H9 (cell line): Measurements from ENCODE around the gene RICTOR. TPM values are rescaled to one million over a fixed set of nuclear protein-coding genes. Genes with fewer than 3 reads are reported as not detected.

ENCODE experiments used
- DNase-seq: peaks from one replicate; pipeline ENCODE4 v3.0.0-alpha.2; 2017
- H2AFZ ChIP-seq: one replicate; pipeline ENCODE4 v1.6.1; 2013; ENCODE audit warnings: mild to moderate bottlenecking, low read length, control low read depth, moderate library complexity
- H2AK5ac ChIP-seq: 2 replicates; pipeline ENCODE4 v1.6.1; 2013; ENCODE audit warnings: low read length, control low read depth, mixed read lengths; ENCODE audit not compliant: insufficient read length
- H2BK120ac ChIP-seq: one replicate; pipeline ENCODE4 v1.6.1; 2013; ENCODE audit warnings: low read depth, mild to moderate bottlenecking, low read length, control low read depth, inconsistent platforms; ENCODE audit not compliant: poor library complexity, severe bottlenecking
- H2BK12ac ChIP-seq: 2 replicates; pipeline ENCODE4 v1.6.1; 2013; ENCODE audit warnings: low read length, control low read depth, mixed read lengths, low read depth; ENCODE audit not compliant: insufficient read length
- H2BK15ac ChIP-seq: 2 replicates; pipeline ENCODE4 v1.6.1; 2013; ENCODE audit warnings: low read depth, low read length, control low read depth
- H2BK20ac ChIP-seq: one replicate; pipeline ENCODE4 v1.6.1; 2013; ENCODE audit warnings: low read depth, mild to moderate bottlenecking, low read length, control low read depth, inconsistent platforms; ENCODE audit not compliant: poor library complexity, severe bottlenecking
- H2BK5ac ChIP-seq: 2 replicates; pipeline ENCODE4 v1.6.1; 2013; ENCODE audit warnings: low read length, control low read depth, mixed read lengths; ENCODE audit not compliant: insufficient read length
- H3K14ac ChIP-seq: 2 replicates; pipeline ENCODE4 v1.6.1; 2013; ENCODE audit warnings: low read length, control low read depth; ENCODE audit not compliant: insufficient read depth
- H3K18ac ChIP-seq: 2 replicates; pipeline ENCODE4 v1.6.1; 2013; ENCODE audit warnings: low read depth, mild to moderate bottlenecking, mixed read lengths, low read length, control low read depth; ENCODE audit not compliant: insufficient read length
- H3K23ac ChIP-seq: 2 replicates; pipeline ENCODE4 v1.6.1; 2013; ENCODE audit warnings: low read length, control low read depth, mixed read lengths, low read depth; ENCODE audit not compliant: insufficient read length
- H3K23me2 ChIP-seq: 2 replicates; pipeline ENCODE4 v1.6.1; 2013; ENCODE audit warnings: low read depth, mild to moderate bottlenecking, mixed read lengths, low read length, control low read depth; ENCODE audit not compliant: insufficient read length, poor library complexity, severe bottlenecking
- H3K27ac ChIP-seq: 2 replicates; pipeline ENCODE4 v1.5.1; 2013; ENCODE audit warnings: low read length, control low read depth, mixed read lengths, low read depth; ENCODE audit not compliant: insufficient read length
- H3K27me3 ChIP-seq: 2 replicates; pipeline ENCODE4 v1.6.1; 2013; ENCODE audit warnings: low read length, control low read depth, inconsistent platforms; ENCODE audit not compliant: insufficient read depth
- H3K4ac ChIP-seq: 2 replicates; pipeline ENCODE4 v1.6.1; 2013; ENCODE audit warnings: low read depth, mild to moderate bottlenecking, control low read depth, inconsistent platforms, low read length, moderate library complexity
- H3K4me1 ChIP-seq: 2 replicates; pipeline ENCODE4 v1.6.1; 2013; ENCODE audit warnings: low read length, control low read depth, inconsistent platforms; ENCODE audit not compliant: insufficient read depth
- H3K4me2 ChIP-seq: 2 replicates; pipeline ENCODE4 v1.6.1; 2013; ENCODE audit warnings: low read length, control low read depth, mixed read lengths; ENCODE audit not compliant: insufficient read length, insufficient read depth
- H3K56ac ChIP-seq: 2 replicates; pipeline ENCODE4 v1.6.1; 2013; ENCODE audit warnings: low read depth, mild to moderate bottlenecking, mixed read lengths, low read length, control low read depth; ENCODE audit not compliant: insufficient read length
- H3K79me1 ChIP-seq: 2 replicates; pipeline ENCODE4 v1.6.1; 2013; ENCODE audit warnings: low read depth, mild to moderate bottlenecking, moderate library complexity, low read length, control low read depth, inconsistent platforms; ENCODE audit not compliant: insufficient read depth, poor library complexity, severe bottlenecking
- H3K79me2 ChIP-seq: 2 replicates; pipeline ENCODE4 v1.6.1; 2013; ENCODE audit warnings: low read length, control low read depth, inconsistent platforms; ENCODE audit not compliant: insufficient read depth
- H3K9ac ChIP-seq: 2 replicates; pipeline ENCODE4 v1.6.1; 2013; ENCODE audit warnings: low read length, control low read depth, mixed read lengths; ENCODE audit not compliant: insufficient read length; ENCODE audit errors: extremely low read depth
- H3K9me3 ChIP-seq: one replicate; pipeline ENCODE4 v1.6.1; 2013; ENCODE audit warnings: low read depth, low read length, inconsistent platforms; ENCODE audit not compliant: control insufficient read depth
- H3T11ph ChIP-seq: one replicate; pipeline ENCODE4 v1.6.1; 2013; ENCODE audit warnings: mild to moderate bottlenecking, low read length, control low read depth, inconsistent platforms
- H4K20me1 ChIP-seq: one replicate; pipeline ENCODE4 v1.6.1; 2013; ENCODE audit not compliant: control insufficient read depth, insufficient read length, insufficient read depth
- H4K5ac ChIP-seq: 2 replicates; pipeline ENCODE4 v1.6.1; 2013; ENCODE audit warnings: low read depth, mild to moderate bottlenecking, mixed read lengths, low read length, control low read depth; ENCODE audit not compliant: insufficient read length
- H4K8ac ChIP-seq: replicated peaks from 2 replicates; pipeline ENCODE4 v1.6.1; 2013; ENCODE audit warnings: low read length, control low read depth, mixed read lengths, low read depth; ENCODE audit not compliant: insufficient read length
- H4K91ac ChIP-seq: 2 replicates; pipeline ENCODE4 v1.6.1; 2013; ENCODE audit warnings: low read depth, mild to moderate bottlenecking, moderate library complexity, mixed read lengths, low read length, control low read depth; ENCODE audit not compliant: insufficient read length
- H3K27ac Mint-ChIP-seq, 3 experiments: 2 replicates in 2 of 3; 3 replicates in 1 of 3; pipeline ENCODE4 v1.8.0; 2020 to 2021; ENCODE audit warnings: mixed read lengths in 3 of 3, mild to moderate bottlenecking in 1 of 3, moderate library complexity in 1 of 3
- H3K27me3 Mint-ChIP-seq: 2 replicates; pipeline ENCODE4 v1.8.0; 2021; ENCODE audit warnings: low read depth, mild to moderate bottlenecking, moderate library complexity, mixed read lengths
- H3K36me3 Mint-ChIP-seq, 3 experiments: 2 replicates in 2 of 3; 3 replicates in 1 of 3; pipeline ENCODE4 v1.8.0; 2020 to 2021; ENCODE audit warnings: low read depth in 3 of 3, mixed read lengths in 3 of 3; ENCODE audit not compliant: insufficient read depth in 1 of 3
- H3K4me1 Mint-ChIP-seq, 2 experiments: 2 replicates each; pipeline ENCODE4 v1.8.0; 2020; ENCODE audit warnings: mixed read lengths in 2 of 2
- H3K4me3 Mint-ChIP-seq, 2 experiments: 2 replicates in 1 of 2; 3 replicates in 1 of 2; pipeline ENCODE4 v1.8.0; 2020 to 2021; ENCODE audit warnings: mild to moderate bottlenecking in 2 of 2, mixed read lengths in 2 of 2, moderate library complexity in 1 of 2
- H3K9me3 Mint-ChIP-seq, 2 experiments: 2 replicates in 1 of 2; 3 replicates in 1 of 2; pipeline ENCODE4 v1.8.0; 2020; ENCODE audit warnings: mild to moderate bottlenecking in 2 of 2, mixed read lengths in 2 of 2, moderate library complexity in 1 of 2
- WGBS: extraction: QIAGEN DNeasy Blood & Tissue Kit; methylation state at CpG from one replicate; pipeline ENCODE4 v1.1.7; 2013; ENCODE audit warnings: missing lambda C conversion rate, low lambda C conversion rate, mixed read lengths; ENCODE audit not compliant: insufficient read length; ENCODE audit errors: extremely low coverage; 5-methylcytosine and 5-hydroxymethylcytosine counted together
- total RNA-seq: library from RNA; stranded (reverse); gene quantifications from 2 replicates; pipeline ENCODE4 v1.2.1, GENCODE V29; 2021
- TF ChIP-seq, protein P1 (sequence below): fragments of 200-600 bp; sonication (generic); conservative IDR thresholded peaks from 3 replicates; pipeline ENCODE4 v1.8.0; 2021; ENCODE audit warnings: antibody characterized with exemption, mild to moderate bottlenecking

The RICTOR gene
- total RNA-seq, 1 experiment from 2014 or later, result 20.9 TPM

DNA sequence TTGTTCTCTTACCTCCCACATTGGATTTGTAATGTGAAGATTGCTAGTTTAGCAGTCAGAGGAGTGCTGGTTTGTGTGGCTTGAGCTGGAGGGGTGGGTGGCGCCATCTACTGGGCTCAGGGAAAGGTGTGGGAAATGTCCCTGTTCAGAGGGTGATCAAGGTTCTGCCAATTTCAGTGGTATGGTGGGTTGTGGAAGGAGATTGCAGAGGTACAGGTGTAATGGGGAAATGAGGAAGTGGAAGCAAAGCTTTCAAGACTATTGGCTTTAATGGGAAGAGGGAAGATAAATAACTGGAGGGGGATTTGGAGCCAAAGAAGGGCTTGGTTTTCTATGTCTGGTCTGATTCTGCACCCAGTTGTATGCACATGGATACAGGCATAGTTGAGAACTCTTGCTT lies 152.0 kb downstream of the RICTOR start:
- Histone ChIP-seq H4K20me1 (no peaks in the 10 kb centered on the region), H3K27ac (no peak overlapping the region), H2BK5ac (no peak overlapping the region), H3K9me3 (no peaks in the 10 kb centered on the region), H3K14ac (no peak overlapping the region), H3K4me2 (no peak overlapping the region), H4K8ac (no peak overlapping the region), H3T11ph (no peak overlapping the region), H3K9ac (no peak overlapping the region), H2BK20ac (no peak overlapping the region), H2AFZ (no peak overlapping the region), H2AK5ac (no peak overlapping the region), H3K18ac (no peak overlapping the region), H4K5ac (no peak overlapping the region), H3K27me3 (no peaks in the 10 kb centered on the region), H3K56ac (no peak overlapping the region), H3K4ac (no peak overlapping the region), H3K23ac (no peak overlapping the region), H2BK15ac (no peak overlapping the region), H3K4me1 (no peaks in the 10 kb centered on the region), H4K91ac (no peak overlapping the region), H2BK120ac (no peak overlapping the region), H2BK12ac (no peak overlapping the region), H3K23me2 (no peaks in the 10 kb centered on the region), H3K79me1 (no peaks in the 10 kb centered on the region), H3K79me2 (no peaks in the 10 kb centered on the region)
- Mint-ChIP-seq H3K27me3 (peaks cover under 1% of the 10 kb centered on the region; the same call in 1 of the 2 replicates), H3K36me3 (peaks cover 0 to 3% (median 2%) of the 10 kb centered on the region in 3 experiments; a peak in 2 of 7 replicates), H3K27ac (peak overlapping the region in 1 of 3 experiments; percentile 0; a peak in 1 of 7 replicates), H3K4me1 (peaks cover 8 to 10% of the 10 kb centered on the region in 2 experiments), H3K9me3 (peaks cover 0 to 2% of the 10 kb centered on the region in 2 experiments; a peak in 2 of 5 replicates), H3K4me3 (no peak overlapping the region)
- TF ChIP-seq, protein P1, sequence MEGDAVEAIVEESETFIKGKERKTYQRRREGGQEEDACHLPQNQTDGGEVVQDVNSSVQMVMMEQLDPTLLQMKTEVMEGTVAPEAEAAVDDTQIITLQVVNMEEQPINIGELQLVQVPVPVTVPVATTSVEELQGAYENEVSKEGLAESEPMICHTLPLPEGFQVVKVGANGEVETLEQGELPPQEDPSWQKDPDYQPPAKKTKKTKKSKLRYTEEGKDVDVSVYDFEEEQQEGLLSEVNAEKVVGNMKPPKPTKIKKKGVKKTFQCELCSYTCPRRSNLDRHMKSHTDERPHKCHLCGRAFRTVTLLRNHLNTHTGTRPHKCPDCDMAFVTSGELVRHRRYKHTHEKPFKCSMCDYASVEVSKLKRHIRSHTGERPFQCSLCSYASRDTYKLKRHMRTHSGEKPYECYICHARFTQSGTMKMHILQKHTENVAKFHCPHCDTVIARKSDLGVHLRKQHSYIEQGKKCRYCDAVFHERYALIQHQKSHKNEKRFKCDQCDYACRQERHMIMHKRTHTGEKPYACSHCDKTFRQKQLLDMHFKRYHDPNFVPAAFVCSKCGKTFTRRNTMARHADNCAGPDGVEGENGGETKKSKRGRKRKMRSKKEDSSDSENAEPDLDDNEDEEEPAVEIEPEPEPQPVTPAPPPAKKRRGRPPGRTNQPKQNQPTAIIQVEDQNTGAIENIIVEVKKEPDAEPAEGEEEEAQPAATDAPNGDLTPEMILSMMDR, result peak; percentile 90
- peak; percentile 53 for DNase-seq
- WGBS, result no CpG with 5 or more reads among the region's 1 CpG
